GM12878 (cell line): Measurements from ENCODE around the gene TOR1A. TPM values are rescaled to one million over a fixed set of nuclear protein-coding genes. Genes with fewer than 3 reads are reported as not detected.

Experiments used
- ATAC-seq: fragments of 200-7000 bp; cut with Tn5 transposase; 3 replicates; pipeline ENCODE4 v1.9.1; 2020; ENCODE audit warnings: mild to moderate bottlenecking, moderate library complexity
- BruUV-seq: library from RNA; stranded (reverse); fragments of 400-500 nt; replicated peaks from 2 replicates; lab custom pipeline; 2021; lab: Mats Ljungman, UMichigan
- CTCF ChIA-PET: fragments of 300-600 bp; sonication (Branson Sonifier 250); formaldehyde crosslinking; extraction: SDS; loops from one replicate; lab custom pipeline; 2021; ENCODE audit warnings: inconsistent platforms; lab: Yijun Ruan, JAX
- POLR2A ChIA-PET: fragments of 350-600 bp; formaldehyde crosslinking; extraction: SDS; loops from one replicate; lab custom pipeline; 2021; ENCODE audit warnings: inconsistent platforms; lab: Charles Lee
- RAD21 ChIA-PET: fragments of 300-600 bp; sonication (Branson Sonifier 250); formaldehyde crosslinking; loops from one replicate; lab custom pipeline; 2023; ENCODE audit warnings: antibody characterized with exemption; ENCODE audit not compliant: unreplicated experiment; lab: Charles Lee
- SMC1A ChIA-PET: fragments of 300-600 bp; sonication (Branson Sonifier 250); formaldehyde crosslinking; loops from one replicate; lab custom pipeline; 2023; ENCODE audit not compliant: unreplicated experiment, uncharacterized antibody; lab: Charles Lee
- DNase-seq: peaks from one replicate; pipeline ENCODE4 v3.0.0-alpha.2; 2011; ENCODE audit warnings: low read depth, low spot score
- FAIRE-seq: peaks from 3 replicates; lab custom pipeline; 2011; peaks lifted over from hg19 to GRCh38; lab: Jason Lieb, UNC
- H2AFZ ChIP-seq: 2 replicates; pipeline ENCODE4 v1.6.0; 2011; ENCODE audit warnings: low read depth, low read length, control low read depth; ENCODE audit not compliant: control insufficient read depth
- H3K27ac ChIP-seq: 2 replicates; pipeline ENCODE4 v1.5.1; 2011; ENCODE audit warnings: control low read depth; ENCODE audit not compliant: control insufficient read depth, insufficient read depth
- H3K27me3 ChIP-seq, 2 experiments: replicated peaks in 1 of 2; 2 replicates each; pipeline versions ENCODE4 v1.6.0 to v1.6.1; 2011; ENCODE audit warnings: low read length in 1 of 2; ENCODE audit not compliant: control insufficient read depth in 2 of 2, insufficient read depth in 2 of 2
- H3K36me3 ChIP-seq, 2 experiments: 2 replicates each; pipeline ENCODE4 v1.5.1; 2011; ENCODE audit warnings: low read length in 1 of 2; ENCODE audit not compliant: control insufficient read depth in 2 of 2, insufficient read depth in 2 of 2
- H3K4me1 ChIP-seq: 2 replicates; pipeline ENCODE4 v1.6.1; 2011; ENCODE audit warnings: mild to moderate bottlenecking, low read length, moderate library complexity, mixed read lengths; ENCODE audit not compliant: control insufficient read depth, insufficient read depth
- H3K4me2 ChIP-seq: 2 replicates; pipeline ENCODE4 v1.6.0; 2011; ENCODE audit warnings: control low read depth; ENCODE audit not compliant: control insufficient read depth, insufficient read depth
- H3K4me3 ChIP-seq: fragments of 200-600 bp; sonication (generic); 2 replicates; pipeline ENCODE4 v1.5.1; 2016
- H3K79me2 ChIP-seq: 2 replicates; pipeline ENCODE4 v1.6.0; 2011; ENCODE audit warnings: low read length; ENCODE audit not compliant: control insufficient read depth, insufficient read depth
- H3K9ac ChIP-seq: 2 replicates; pipeline ENCODE4 v1.8.0; 2011; ENCODE audit warnings: low read length, control low read depth, mixed read lengths; ENCODE audit not compliant: control insufficient read depth, insufficient read depth
- H3K9me3 ChIP-seq: replicated peaks from 3 replicates; pipeline ENCODE4 v1.5.1; 2011; ENCODE audit warnings: mild to moderate bottlenecking, low read length; ENCODE audit not compliant: control insufficient read depth, insufficient read depth
- H4K20me1 ChIP-seq: 2 replicates; pipeline ENCODE4 v1.6.0; 2011; ENCODE audit not compliant: control insufficient read depth, insufficient read depth
- CBX5 ChIP-seq: sonication (generic); IDR thresholded peaks from 2 replicates; pipeline ENCODE4 v1.6.1; 2016; ENCODE audit warnings: low read depth, moderate library complexity, mild to moderate bottlenecking, inconsistent platforms
- EED ChIP-seq: sonication (generic); IDR thresholded peaks from 2 replicates; pipeline ENCODE4 v1.6.1; 2016; ENCODE audit warnings: antibody characterized with exemption, low read depth
- KAT2A ChIP-seq: conservative IDR thresholded peaks from 2 replicates; pipeline ENCODE4 v1.6.1; 2011; ENCODE audit warnings: low read depth, low read length; ENCODE audit not compliant: control insufficient read depth
- MEF2A ChIP-seq: IDR thresholded peaks from 2 replicates; pipeline ENCODE4 v1.6.1; 2011; ENCODE audit warnings: low read depth, mild to moderate bottlenecking, low read length, moderate library complexity; ENCODE audit not compliant: insufficient read depth
- MEF2B ChIP-seq: fragments of 450-650 bp; IDR thresholded peaks from 2 replicates; pipeline ENCODE4 v1.6.1; 2018; ENCODE audit warnings: mild to moderate bottlenecking, moderate library complexity; ENCODE audit not compliant: partially characterized antibody, poor library complexity, severe bottlenecking
- POLR2AphosphoS5 ChIP-seq: IDR thresholded peaks from 2 replicates; pipeline ENCODE4 v1.6.1; 2011; ENCODE audit warnings: mild to moderate bottlenecking, low read length, inconsistent platforms
- RB1 ChIP-seq: fragments of 450-650 bp; formaldehyde crosslinking; IDR thresholded peaks from 2 replicates; pipeline ENCODE4 v1.6.1; 2017; ENCODE audit warnings: mild to moderate bottlenecking, borderline replicate concordance
- RBBP5 ChIP-seq: fragments of 200-600 bp; sonication (generic); conservative IDR thresholded peaks from 2 replicates; pipeline ENCODE4 v1.6.1; 2016
- TBL1XR1 ChIP-seq: IDR thresholded peaks from 2 replicates; pipeline ENCODE4 v1.6.1; 2012; ENCODE audit warnings: low read depth, low read length, improper control_type of control experiment
- TCF7 ChIP-seq: IDR thresholded peaks from 2 replicates; pipeline ENCODE4 v1.6.1; 2014; ENCODE audit warnings: antibody characterized with exemption, borderline replicate concordance
- YY1 ChIP-seq: IDR thresholded peaks from 2 replicates; pipeline ENCODE4 v1.6.1; 2011; ENCODE audit warnings: low read depth, mild to moderate bottlenecking, low read length
- ZSCAN29 ChIP-seq: fragments of 450-650 bp; IDR thresholded peaks from 2 replicates; pipeline ENCODE4 v1.6.1; 2017; ENCODE audit warnings: mild to moderate bottlenecking, moderate library complexity
- WGBS: methylation state at CpG from one replicate; pipeline ENCODE4 v1.1.6; 2016; ENCODE audit warnings: low lambda C conversion rate; ENCODE audit not compliant: insufficient replicate concordance, insufficient coverage; ENCODE audit errors: missing lambda C conversion rate; 5-methylcytosine and 5-hydroxymethylcytosine counted together
- in situ Hi-C: fragments of 300-500 bp; cut with MboI; formaldehyde crosslinking; loops from 9 replicates; pipeline ENCODE4 v1.14.3; 2018; ENCODE audit warnings: mixed read lengths
- intact Hi-C: fragments of 100-400 bp; cut with micrococcal nuclease; formaldehyde crosslinking; loops from one replicate; pipeline ENCODE4 v1.14.2; 2022; ENCODE audit not compliant: unreplicated experiment
- polyA plus RNA-seq, 11 experiments: library from polyadenylated mRNA; depleted of rRNA in 4 of 11; unstranded in 6 of 11; stranded (reverse) in 5 of 11; fragments of >200 nt; fragmentation: Nextera tagmentation in 4 of 11; fragmentation: Illumina TruSeq in 1 of 11; extraction: Ambion mirVana in 4 of 11; extraction: Trizol in 1 of 11; gene quantifications; 1 replicate in 1 of 11; 2 replicates in 10 of 11; pipeline versions ENCODE4 v1.2.1 to v1.2.3, GENCODE V29; 2011 to 2016; ENCODE audit warnings: inconsistent platforms in 2 of 11, missing spikeins in 2 of 11, low read depth in 1 of 11
- total RNA-seq, 4 experiments: library from RNA; depleted of rRNA in 3 of 4; stranded (reverse); fragments of >200 nt in 3 of 4; fragmentation: Illumina TruSeq in 1 of 4; extraction: Trizol in 1 of 4; gene quantifications; 2 replicates each; pipeline versions ENCODE4 v1.2.1 to v1.2.3, GENCODE V29; 2013 to 2021
- TF ChIP-seq, protein P1 (sequence below): fragments of 450-650 bp; formaldehyde crosslinking; IDR thresholded peaks from 2 replicates; pipeline ENCODE4 v1.4.0; 2022; ENCODE audit warnings: mild to moderate bottlenecking, moderate library complexity
- TF ChIP-seq, protein P2 (sequence below): IDR thresholded peaks from 2 replicates; pipeline ENCODE4 v1.6.1; 2011; ENCODE audit warnings: low read depth, low read length, improper control_type of control experiment, borderline replicate concordance
- TF ChIP-seq, protein P3 (sequence below): IDR thresholded peaks from 2 replicates; pipeline ENCODE4 v1.6.1; 2012; ENCODE audit warnings: low read depth, low read length, improper control_type of control experiment
- TF ChIP-seq, protein P4 (sequence below): IDR thresholded peaks from 2 replicates; pipeline ENCODE4 v1.6.1; 2012; ENCODE audit warnings: low read length, inconsistent platforms

Gene TOR1A
- total and polyA plus RNA-seq, 10 of the 15 experiments (the other 5 are each of a cell fraction or from before 2014, with no cell fraction given), result 3.2 to 60.8 (median 38.6) TPM

DNA sequence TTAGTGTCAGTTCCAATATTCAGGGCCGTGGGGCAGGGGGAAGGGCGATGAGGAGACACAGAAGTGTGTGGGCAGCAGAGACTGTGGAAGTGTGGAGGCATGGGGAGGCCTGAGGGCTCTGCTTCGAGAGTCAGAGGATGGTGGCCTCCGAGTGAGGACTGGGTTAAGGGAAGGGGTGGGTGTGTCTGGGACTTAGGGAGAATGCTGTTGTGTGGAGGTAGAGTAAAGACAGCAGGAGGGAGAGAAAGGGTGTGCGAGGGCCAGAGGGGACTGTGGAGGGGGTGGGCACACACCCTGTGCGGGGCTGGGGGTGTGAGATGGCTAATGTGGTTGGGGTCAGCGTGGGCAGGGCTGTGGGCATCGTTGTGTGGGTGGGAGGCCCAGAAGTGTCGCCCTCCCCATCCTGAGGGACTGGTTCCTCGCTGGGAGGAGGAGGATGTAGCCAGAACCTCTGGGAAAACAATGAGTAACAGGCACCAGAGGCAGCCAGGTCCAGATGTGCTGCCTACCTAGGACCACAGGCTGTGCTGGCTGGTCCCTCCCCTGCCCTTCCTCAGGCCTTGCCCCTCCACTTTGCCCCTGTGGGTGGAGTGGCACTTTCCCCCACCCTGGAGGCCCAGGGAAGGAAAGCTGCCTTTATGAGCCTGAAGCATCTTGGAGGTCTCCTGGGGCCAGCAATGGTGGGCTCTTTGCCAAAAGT lies 15.5 kb upstream of the TOR1A start:
- ATAC-seq (no peak), DNase-seq (no peak), FAIRE-seq (no peak)
- Histone ChIP-seq H3K9ac (no peak overlapping the region), H3K27ac (no peak overlapping the region), H3K27me3 (no peaks in the 10 kb centered on the region; a peak in 1 of 4 replicates), H3K4me2 (no peak overlapping the region), H3K9me3 (no peaks in the 10 kb centered on the region), H3K4me3 (no peak overlapping the region), H3K36me3 (no peaks in the 10 kb centered on the region; a peak in 1 of 4 replicates), H3K79me2 (peaks cover 21% of the 10 kb centered on the region), H2AFZ (no peak overlapping the region), H4K20me1 (no peaks in the 10 kb centered on the region), H3K4me1 (peaks cover 7% of the 10 kb centered on the region; the same call in 1 of the 2 replicates)
- ChIA-PET RAD21 (no interaction called here), CTCF (no interaction called here), POLR2A (interaction anchor here (0.5 to 0.6 kb wide), 2 partner anchors 228 to 846 kb away, joined by 3 to 5 read pairs; no protein-coding TSS in a partner anchor), SMC1A (no interaction called here)
- in situ Hi-C loops, result loop anchor here (25.0 kb wide), 1 partner anchor 1423 kb away; no protein-coding TSS in a partner anchor
- no TSS peak for BruUV-seq
- intact Hi-C loops, result no loop called here
- 70% methylated on average over 10 of the region's 10 CpGs for WGBS
- TF ChIP-seq, protein P1, sequence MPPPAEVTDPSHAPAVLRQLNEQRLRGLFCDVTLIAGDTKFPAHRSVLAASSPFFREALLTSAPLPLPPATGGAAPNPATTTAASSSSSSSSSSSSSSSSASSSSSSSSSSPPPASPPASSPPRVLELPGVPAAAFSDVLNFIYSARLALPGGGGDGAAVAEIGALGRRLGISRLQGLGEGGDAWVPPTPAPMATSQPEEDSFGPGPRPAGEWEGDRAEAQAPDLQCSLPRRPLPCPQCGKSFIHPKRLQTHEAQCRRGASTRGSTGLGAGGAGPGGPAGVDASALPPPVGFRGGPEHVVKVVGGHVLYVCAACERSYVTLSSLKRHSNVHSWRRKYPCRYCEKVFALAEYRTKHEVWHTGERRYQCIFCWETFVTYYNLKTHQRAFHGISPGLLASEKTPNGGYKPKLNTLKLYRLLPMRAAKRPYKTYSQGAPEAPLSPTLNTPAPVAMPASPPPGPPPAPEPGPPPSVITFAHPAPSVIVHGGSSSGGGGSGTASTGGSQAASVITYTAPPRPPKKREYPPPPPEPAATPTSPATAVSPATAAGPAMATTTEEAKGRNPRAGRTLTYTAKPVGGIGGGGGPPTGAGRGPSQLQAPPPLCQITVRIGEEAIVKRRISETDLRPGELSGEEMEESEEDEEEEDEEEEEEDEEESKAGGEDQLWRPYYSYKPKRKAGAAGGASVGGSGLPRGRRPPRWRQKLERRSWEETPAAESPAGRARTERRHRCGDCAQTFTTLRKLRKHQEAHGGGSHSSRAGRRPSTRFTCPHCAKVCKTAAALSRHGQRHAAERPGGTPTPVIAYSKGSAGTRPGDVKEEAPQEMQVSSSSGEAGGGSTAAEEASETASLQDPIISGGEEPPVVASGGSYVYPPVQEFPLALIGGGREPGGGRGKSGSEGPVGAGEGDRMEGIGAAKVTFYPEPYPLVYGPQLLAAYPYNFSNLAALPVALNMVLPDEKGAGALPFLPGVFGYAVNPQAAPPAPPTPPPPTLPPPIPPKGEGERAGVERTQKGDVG (CRISPR knock-in tag), result no peak
- TF ChIP-seq TBL1XR1, result no peak
- TF ChIP-seq, protein P2, sequence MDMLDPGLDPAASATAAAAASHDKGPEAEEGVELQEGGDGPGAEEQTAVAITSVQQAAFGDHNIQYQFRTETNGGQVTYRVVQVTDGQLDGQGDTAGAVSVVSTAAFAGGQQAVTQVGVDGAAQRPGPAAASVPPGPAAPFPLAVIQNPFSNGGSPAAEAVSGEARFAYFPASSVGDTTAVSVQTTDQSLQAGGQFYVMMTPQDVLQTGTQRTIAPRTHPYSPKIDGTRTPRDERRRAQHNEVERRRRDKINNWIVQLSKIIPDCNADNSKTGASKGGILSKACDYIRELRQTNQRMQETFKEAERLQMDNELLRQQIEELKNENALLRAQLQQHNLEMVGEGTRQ, result no peak
- no peak for TF ChIP-seq POLR2AphosphoS5
- TF ChIP-seq RBBP5, result no peak
- no peak for TF ChIP-seq KAT2A
- TF ChIP-seq EED, result no peak
- TF ChIP-seq MEF2A, result no peak
- no peak for TF ChIP-seq ZSCAN29
- TF ChIP-seq TCF7, result no peak
- no peak for TF ChIP-seq CBX5
- no peak for TF ChIP-seq RB1
- TF ChIP-seq, protein P3, sequence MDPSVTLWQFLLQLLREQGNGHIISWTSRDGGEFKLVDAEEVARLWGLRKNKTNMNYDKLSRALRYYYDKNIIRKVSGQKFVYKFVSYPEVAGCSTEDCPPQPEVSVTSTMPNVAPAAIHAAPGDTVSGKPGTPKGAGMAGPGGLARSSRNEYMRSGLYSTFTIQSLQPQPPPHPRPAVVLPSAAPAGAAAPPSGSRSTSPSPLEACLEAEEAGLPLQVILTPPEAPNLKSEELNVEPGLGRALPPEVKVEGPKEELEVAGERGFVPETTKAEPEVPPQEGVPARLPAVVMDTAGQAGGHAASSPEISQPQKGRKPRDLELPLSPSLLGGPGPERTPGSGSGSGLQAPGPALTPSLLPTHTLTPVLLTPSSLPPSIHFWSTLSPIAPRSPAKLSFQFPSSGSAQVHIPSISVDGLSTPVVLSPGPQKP, result no peak
- TF ChIP-seq, protein P4, sequence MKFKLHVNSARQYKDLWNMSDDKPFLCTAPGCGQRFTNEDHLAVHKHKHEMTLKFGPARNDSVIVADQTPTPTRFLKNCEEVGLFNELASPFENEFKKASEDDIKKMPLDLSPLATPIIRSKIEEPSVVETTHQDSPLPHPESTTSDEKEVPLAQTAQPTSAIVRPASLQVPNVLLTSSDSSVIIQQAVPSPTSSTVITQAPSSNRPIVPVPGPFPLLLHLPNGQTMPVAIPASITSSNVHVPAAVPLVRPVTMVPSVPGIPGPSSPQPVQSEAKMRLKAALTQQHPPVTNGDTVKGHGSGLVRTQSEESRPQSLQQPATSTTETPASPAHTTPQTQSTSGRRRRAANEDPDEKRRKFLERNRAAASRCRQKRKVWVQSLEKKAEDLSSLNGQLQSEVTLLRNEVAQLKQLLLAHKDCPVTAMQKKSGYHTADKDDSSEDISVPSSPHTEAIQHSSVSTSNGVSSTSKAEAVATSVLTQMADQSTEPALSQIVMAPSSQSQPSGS, result no peak
- no peak for TF ChIP-seq YY1
- TF ChIP-seq MEF2B, result no peak
